HEK293T (cell line): ENCODE data around the gene PRKAG2.

Source experiments
- ARNT ChIP-seq: fragments of 450-650 bp; IDR thresholded peaks from 2 replicates; pipeline ENCODE4 v1.6.1; 2017; ENCODE audit warnings: mild to moderate bottlenecking
- ELF4 ChIP-seq: fragments of 450-650 bp; IDR thresholded peaks from 2 replicates; pipeline ENCODE4 v1.6.1; 2017; ENCODE audit warnings: antibody characterized with exemption

- no peak for TF ChIP-seq ARNT
- TF ChIP-seq ELF4 = no peak
Observed at GRCh38 chr7:151813445-151813844, 63.5 kb downstream of the PRKAG2 start.
